Activated T-helper 17 cell treated with anti-CD3 and anti-CD28 coated beads, Interleukin-2, amount 50 U/mL, for 72 hours (primary cell): ENCODE data around the gene PERCC1. TPM values are rescaled to one million over a fixed set of nuclear protein-coding genes. Genes with fewer than 3 reads are reported as not detected.

ENCODE experiments used
- ATAC-seq: fragments of 150-1000 bp; cut with Tn5 transposase; replicated peaks from 2 replicates; pipeline ENCODE4 v1.10.0; 2021; ENCODE audit warnings: mild to moderate bottlenecking, moderate library complexity
- H3K27ac Mint-ChIP-seq: one replicate; pipeline ENCODE4 v1.8.0; 2022; ENCODE audit warnings: mixed read lengths
- H3K27me3 Mint-ChIP-seq: one replicate; pipeline ENCODE4 v1.8.0; 2022; ENCODE audit warnings: mixed read lengths
- H3K36me3 Mint-ChIP-seq: one replicate; pipeline ENCODE4 v1.8.0; 2022; ENCODE audit warnings: low read depth, mild to moderate bottlenecking, mixed read lengths
- H3K4me1 Mint-ChIP-seq: one replicate; pipeline ENCODE4 v1.8.0; 2022; ENCODE audit warnings: mixed read lengths
- H3K4me3 Mint-ChIP-seq: one replicate; pipeline ENCODE4 v1.8.0; 2022; ENCODE audit warnings: mild to moderate bottlenecking, mixed read lengths
- H3K9me3 Mint-ChIP-seq: one replicate; pipeline ENCODE4 v1.8.0; 2022; ENCODE audit warnings: mixed read lengths
- total RNA-seq, 2 donors: library from RNA; stranded (reverse); gene quantifications; one replicate each; pipeline ENCODE4 v1.2.3, GENCODE V29; 2022

The PERCC1 gene
- total RNA-seq, 2 donors from 2014 or later = not detected

DNA sequence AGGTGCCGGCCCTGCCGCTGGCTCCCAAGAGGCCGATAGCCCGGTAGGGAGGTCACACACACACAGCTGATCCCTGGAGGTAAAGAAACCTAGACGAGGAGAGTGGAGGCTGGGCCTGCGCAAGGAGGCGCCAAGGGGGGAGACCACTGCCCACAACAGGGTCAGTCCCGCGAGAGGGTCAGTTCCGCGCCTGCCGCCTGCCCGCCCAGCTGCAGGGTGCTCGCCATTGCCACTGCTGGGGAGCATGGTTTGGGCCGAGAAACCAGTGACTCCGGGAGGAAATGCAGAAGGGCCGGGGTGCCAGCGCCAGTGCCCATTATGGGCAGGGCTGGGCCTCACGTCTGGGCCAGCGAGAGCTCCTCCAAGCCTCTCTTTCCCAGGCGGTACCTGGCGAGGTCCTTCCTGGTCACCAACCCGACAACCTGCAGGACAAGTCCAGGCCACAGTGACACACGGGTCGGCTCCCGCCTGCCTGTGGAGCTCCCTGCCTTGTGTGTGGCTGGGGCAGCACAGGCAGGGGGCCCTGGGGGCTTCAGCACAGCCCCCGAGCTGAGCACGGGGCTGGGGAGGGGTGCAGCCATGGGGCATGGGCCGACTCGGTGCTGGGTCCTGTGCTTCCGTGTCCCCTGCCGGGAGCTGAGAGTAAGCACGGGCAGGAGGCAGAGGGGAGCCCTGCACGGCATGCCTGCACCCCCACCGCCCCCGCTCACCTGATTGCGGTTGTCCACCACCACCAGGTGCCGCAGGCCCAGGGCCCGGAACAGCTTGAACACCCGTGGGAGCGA is 15.6 kb downstream of the PERCC1 start:
- Mint-ChIP-seq H3K27me3 (no peaks in the 10 kb centered on the region), H3K4me3 (no peak overlapping the region), H3K4me1 (no peaks in the 10 kb centered on the region), H3K36me3 (no peaks in the 10 kb centered on the region), H3K9me3 (no peaks in the 10 kb centered on the region), H3K27ac (no peak overlapping the region)
- no peak for ATAC-seq

DNA sequence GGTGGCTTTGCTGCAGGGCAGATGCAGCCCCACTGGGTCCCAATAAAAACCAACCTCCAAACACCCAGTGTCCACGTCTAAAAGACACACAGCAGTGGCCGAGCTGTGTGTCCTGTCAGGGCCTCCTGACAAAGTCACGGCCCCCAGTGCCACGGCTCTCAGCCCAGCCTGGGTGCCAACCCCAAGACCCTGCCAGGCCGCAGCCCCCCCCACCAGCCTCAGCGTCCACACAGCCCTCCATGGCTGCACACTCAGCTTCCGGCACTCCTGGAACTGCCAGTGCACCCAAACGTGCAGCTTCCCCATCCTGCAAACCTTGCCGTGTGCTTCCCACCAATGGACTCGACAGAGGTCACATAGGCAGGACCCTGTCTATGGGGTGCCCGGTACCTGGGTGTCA is 17.1 kb downstream of the PERCC1 start:
- peaks cover 2% of the 10 kb centered on the region for H3K36me3 Mint-ChIP-seq
- H3K4me3 Mint-ChIP-seq = no peak overlapping the region

GRCh38 chr16:1448536-1449116 is 17.7 kb downstream of the PERCC1 start:
- Mint-ChIP-seq H3K27ac (no peak overlapping the region), H3K9me3 (no peaks in the 10 kb centered on the region), H3K36me3 (peaks cover 9% of the 10 kb centered on the region), H3K27me3 (no peaks in the 10 kb centered on the region), H3K4me3 (no peak overlapping the region), H3K4me1 (no peaks in the 10 kb centered on the region)
- no peak for ATAC-seq

More for the DNA sequence above, 17.1 kb downstream of the PERCC1 start:
- ATAC-seq = no peak
- Mint-ChIP-seq H3K27ac (no peak overlapping the region), H3K9me3 (no peaks in the 10 kb centered on the region), H3K4me1 (no peaks in the 10 kb centered on the region), H3K27me3 (no peaks in the 10 kb centered on the region)

DNA sequence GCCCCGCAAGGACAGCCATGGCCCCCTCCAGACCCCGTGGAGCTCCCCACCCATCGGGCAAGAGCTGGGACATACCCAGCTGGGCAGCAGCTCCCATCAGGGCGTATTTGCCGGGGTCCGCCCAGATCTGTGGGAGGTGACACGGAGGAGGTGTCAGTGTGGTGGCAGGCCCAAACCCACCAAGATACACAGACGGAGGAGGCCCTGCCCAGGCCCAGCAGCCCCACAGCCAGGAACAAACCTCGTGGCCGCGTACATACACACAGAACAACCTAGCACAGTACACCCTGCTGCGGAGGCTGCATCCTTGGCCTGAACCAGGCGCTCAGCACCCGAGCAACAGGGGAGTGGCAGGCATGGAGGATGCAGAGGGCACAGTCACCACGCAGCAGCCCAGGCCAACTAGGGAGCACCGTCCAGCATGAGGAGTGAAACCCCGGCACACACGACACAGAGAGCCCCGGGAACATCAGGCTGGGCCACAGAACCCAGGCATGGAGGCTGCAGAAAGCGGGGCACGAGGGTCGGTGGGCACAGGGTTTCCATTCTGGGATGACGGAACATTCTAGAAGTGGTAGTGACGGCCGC is 18.4 kb downstream of the PERCC1 start:
- H3K27me3 Mint-ChIP-seq = no peaks in the 10 kb centered on the region
- peaks cover 13% of the 10 kb centered on the region for H3K36me3 Mint-ChIP-seq
- H3K9me3 Mint-ChIP-seq = no peaks in the 10 kb centered on the region
- ATAC-seq = no peak
- H3K4me3 Mint-ChIP-seq = no peak overlapping the region
- H3K27ac Mint-ChIP-seq = no peak overlapping the region
- H3K4me1 Mint-ChIP-seq = no peaks in the 10 kb centered on the region

DNA sequence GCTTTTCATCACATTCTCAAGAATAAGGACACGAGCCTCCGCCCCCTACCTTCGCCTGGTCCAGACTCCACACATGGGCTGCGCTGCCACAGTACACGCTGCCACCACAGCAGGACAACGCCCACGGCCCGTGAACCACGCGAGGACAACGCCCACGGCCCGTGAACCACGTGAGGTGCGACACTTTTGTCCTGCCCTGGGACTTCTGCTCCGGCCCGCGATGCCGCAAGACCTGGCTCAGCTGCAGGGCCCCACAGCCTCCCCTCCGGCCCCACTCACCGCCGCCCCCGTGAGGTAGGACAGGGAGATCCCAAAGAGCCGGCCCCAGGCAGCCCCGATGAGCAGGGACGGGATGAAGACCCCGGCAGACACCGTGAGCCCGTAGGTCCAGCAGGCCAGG is 19.3 kb downstream of the PERCC1 start:
- Mint-ChIP-seq H3K4me3 (no peak overlapping the region), H3K4me1 (no peaks in the 10 kb centered on the region), H3K9me3 (no peaks in the 10 kb centered on the region), H3K36me3 (peaks cover 13% of the 10 kb centered on the region), H3K27ac (no peak overlapping the region), H3K27me3 (no peaks in the 10 kb centered on the region)
- no peak for ATAC-seq

DNA sequence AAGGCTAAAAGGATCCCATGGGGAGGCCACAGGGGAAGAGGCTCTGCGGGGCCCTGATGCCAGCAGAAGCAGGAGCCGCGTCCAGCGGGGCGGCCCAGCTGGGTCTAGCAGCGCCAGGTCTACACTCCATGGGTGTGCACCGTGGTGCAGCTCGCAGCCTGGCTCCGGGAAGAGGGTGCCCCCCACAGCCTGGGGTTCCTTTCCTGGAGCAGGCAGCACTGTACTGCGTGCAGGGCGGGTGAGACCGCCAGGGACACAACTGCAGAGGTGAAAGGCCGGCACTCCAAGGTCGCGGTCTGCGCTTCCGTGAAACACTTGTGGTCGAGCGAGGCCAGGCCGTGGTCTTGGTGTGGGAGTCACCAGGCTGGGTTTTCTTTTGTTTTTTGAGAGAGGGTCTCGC is 20.0 kb downstream of the PERCC1 start:
- ATAC-seq = no peak
- H3K27ac Mint-ChIP-seq = no peak overlapping the region
- no peak overlapping the region for H3K4me3 Mint-ChIP-seq
- H3K9me3 Mint-ChIP-seq = no peaks in the 10 kb centered on the region
- no peaks in the 10 kb centered on the region for H3K27me3 Mint-ChIP-seq
- peaks cover 13% of the 10 kb centered on the region for H3K36me3 Mint-ChIP-seq
- no peaks in the 10 kb centered on the region for H3K4me1 Mint-ChIP-seq

DNA sequence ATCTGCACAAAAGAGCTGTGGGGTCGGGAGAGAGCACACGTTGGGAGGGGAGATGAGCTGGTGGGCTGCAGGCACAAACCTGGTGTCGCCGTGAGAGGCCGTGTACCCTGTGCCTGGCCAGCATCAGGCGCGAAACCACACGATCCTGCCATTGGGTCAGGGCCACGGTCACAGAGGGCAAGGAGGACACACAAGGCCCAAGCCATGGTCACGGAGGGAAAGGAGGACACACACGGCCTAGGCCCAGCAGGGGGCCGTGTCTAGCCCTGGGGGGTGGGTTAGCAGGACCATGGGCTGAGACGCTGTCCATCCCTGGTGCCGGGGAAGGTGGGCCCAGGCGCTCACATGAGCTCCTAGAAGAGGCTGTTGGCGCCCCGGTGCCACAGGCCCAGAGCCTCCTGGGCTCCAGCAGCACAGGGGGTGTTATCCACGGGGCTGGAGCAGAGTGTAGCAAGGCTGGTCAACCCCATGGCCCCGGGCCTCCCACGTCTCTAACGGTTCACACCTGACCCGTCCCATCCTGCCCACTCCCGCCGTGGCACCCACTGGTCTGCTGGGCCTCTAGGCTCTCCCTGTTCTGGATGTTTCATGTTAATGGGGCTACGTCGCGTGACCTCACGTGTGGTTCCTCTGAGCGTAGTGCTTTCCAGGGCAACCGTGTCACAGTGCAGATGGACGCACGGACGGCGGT is 21.0 kb downstream of the PERCC1 start:
- H3K4me1 Mint-ChIP-seq = no peaks in the 10 kb centered on the region

GRCh38 chr16:1452530-1452929 is 21.7 kb downstream of the PERCC1 start:
- no peak for ATAC-seq
- no peaks in the 10 kb centered on the region for H3K9me3 Mint-ChIP-seq
- H3K4me3 Mint-ChIP-seq = no peak overlapping the region
- no peaks in the 10 kb centered on the region for H3K27me3 Mint-ChIP-seq
- no peak overlapping the region for H3K27ac Mint-ChIP-seq
- no peaks in the 10 kb centered on the region for H3K4me1 Mint-ChIP-seq
- H3K36me3 Mint-ChIP-seq = peaks cover 13% of the 10 kb centered on the region

More for the DNA sequence above, 21.0 kb downstream of the PERCC1 start:
- H3K9me3 Mint-ChIP-seq = no peaks in the 10 kb centered on the region
- H3K4me3 Mint-ChIP-seq = no peak overlapping the region
- no peak overlapping the region for H3K27ac Mint-ChIP-seq
- ATAC-seq = no peak
- peaks cover 13% of the 10 kb centered on the region for H3K36me3 Mint-ChIP-seq
- no peaks in the 10 kb centered on the region for H3K27me3 Mint-ChIP-seq

- Mint-ChIP-seq H3K27ac (no peak overlapping the region), H3K9me3 (no peaks in the 10 kb centered on the region)
Observed at GRCh38 chr16:1453316-1453715, 22.4 kb downstream of the PERCC1 start.

DNA sequence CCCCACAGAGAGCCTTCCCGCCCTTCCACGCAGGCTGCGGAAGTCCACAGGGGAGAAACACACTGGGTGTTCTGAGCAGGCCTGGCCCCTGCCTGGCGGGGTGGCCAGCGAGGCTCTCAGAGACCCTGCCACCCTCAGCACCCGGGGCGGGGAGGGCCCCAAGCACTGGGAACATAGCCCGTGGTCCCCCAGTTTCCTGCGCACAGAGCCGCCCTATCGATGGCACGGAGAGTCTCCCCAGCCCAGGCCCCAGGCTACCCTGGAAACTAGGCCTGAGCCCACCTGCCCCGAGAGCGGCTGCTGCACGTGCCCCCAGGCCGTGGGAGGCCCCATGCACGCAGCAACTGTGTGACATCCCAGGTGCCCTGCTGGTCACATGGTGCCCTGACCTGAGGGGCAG is 23.7 kb downstream of the PERCC1 start:
- no peaks in the 10 kb centered on the region for H3K9me3 Mint-ChIP-seq
- no peak overlapping the region for H3K4me3 Mint-ChIP-seq
- H3K36me3 Mint-ChIP-seq = peaks cover 13% of the 10 kb centered on the region
- peaks cover 4% of the 10 kb centered on the region for H3K4me1 Mint-ChIP-seq
- no peak overlapping the region for H3K27ac Mint-ChIP-seq
- no peak for ATAC-seq
- H3K27me3 Mint-ChIP-seq = no peaks in the 10 kb centered on the region

More at GRCh38 chr16:1453316-1453715, 22.4 kb downstream of the PERCC1 start:
- no peak for ATAC-seq
- Mint-ChIP-seq H3K4me3 (no peak overlapping the region), H3K4me1 (no peaks in the 10 kb centered on the region), H3K27me3 (no peaks in the 10 kb centered on the region), H3K36me3 (peaks cover 13% of the 10 kb centered on the region)

GRCh38 chr16:1455190-1456171 is 24.6 kb downstream of the PERCC1 start:
- Mint-ChIP-seq H3K27me3 (no peaks in the 10 kb centered on the region), H3K27ac (no peak overlapping the region), H3K4me3 (no peak overlapping the region), H3K4me1 (peaks cover 4% of the 10 kb centered on the region), H3K9me3 (no peaks in the 10 kb centered on the region), H3K36me3 (peaks cover 13% of the 10 kb centered on the region)
- ATAC-seq = no peak

GRCh38 chr16:1456951-1457350 is 26.1 kb downstream of the PERCC1 start:
- Mint-ChIP-seq H3K27me3 (no peaks in the 10 kb centered on the region), H3K27ac (no peak overlapping the region), H3K36me3 (peaks cover 13% of the 10 kb centered on the region), H3K9me3 (no peaks in the 10 kb centered on the region), H3K4me1 (peaks cover 4% of the 10 kb centered on the region), H3K4me3 (no peak overlapping the region)
- no peak for ATAC-seq

DNA sequence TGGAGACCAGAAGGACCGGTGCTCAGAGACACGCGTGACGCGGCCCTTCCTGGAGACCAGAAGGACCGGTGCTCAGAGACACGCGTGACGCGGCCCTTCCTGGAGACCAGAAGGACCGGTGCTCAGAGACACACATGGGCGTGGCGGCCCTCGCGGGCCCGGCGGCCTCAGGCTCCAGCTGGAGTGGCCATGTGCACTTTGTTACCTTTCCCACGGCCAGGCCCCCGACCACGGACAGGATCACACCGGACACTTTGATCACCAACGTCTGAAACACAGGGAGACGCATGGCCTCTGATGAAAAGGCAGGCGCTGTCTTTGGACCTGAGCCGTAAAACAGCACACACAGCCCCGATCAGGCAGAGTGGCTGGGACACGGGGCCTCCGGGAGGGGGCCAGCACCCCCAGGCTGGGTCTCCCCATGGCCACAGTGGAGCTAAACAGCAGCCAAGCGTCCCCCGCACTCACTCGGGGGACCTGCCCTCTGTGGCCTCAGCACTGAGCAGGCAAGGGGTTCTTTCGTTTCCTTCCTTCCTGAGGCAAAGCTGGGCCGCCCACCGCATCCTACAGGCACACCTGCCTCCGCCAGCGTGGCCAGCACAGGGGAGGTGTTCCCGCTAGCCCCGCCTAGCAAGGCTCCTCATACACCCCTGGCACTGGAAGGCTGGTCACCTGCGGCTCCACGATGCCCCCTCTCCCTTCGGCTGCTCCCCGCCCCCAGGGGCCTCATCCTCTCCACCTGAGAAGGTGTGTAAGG is 26.8 kb downstream of the PERCC1 start:
- peak; percentile 9 for ATAC-seq
- Mint-ChIP-seq H3K36me3 (peaks cover 13% of the 10 kb centered on the region), H3K9me3 (no peaks in the 10 kb centered on the region), H3K4me1 (peaks cover 4% of the 10 kb centered on the region), H3K4me3 (no peak overlapping the region), H3K27ac (peak overlapping the region; percentile 36), H3K27me3 (no peaks in the 10 kb centered on the region)
